ENCODE results near the gene CFAP61.

Gene CFAP61

GRCh38 chr20:20031790-20032189, 20.5 kb upstream of the CFAP61 start:
- no peak for DNase-seq (ENCODE audit: low read depth, low spot score)

- no peak for DNase-seq (ENCODE audit: low read depth, low spot score)
Observed at GRCh38 chr20:20034486-20034885, 17.8 kb upstream of the CFAP61 start.

DNA sequence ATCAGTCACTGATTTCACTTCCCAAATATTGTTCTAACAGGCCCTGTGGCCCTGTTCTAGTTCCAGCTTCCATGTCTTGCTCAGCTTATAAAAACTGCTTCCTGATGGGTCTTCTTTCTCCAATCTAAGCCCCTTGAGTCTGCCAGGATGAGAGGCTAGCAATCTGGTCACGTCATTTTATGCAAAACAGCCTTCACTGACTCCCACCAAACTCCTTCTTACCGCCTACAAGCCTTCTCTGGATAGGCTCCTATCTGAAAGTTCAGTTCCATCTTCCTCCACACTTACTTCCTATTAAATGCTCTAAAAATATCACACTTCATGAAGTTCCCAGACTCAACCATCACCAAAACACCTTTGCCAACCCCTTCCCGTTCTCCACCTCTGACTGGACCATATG, 15.6 kb upstream of the CFAP61 start:
- DNase-seq (ENCODE audit: low read depth, low spot score), result no peak

GRCh38 chr20:20037960-20038359, 14.4 kb upstream of the CFAP61 start:
- DNase-seq (ENCODE audit: low read depth, low spot score), result no peak

GRCh38 chr20:20038586-20038985, 13.7 kb upstream of the CFAP61 start:
- DNase-seq (ENCODE audit: low read depth, low spot score), result no peak

DNA sequence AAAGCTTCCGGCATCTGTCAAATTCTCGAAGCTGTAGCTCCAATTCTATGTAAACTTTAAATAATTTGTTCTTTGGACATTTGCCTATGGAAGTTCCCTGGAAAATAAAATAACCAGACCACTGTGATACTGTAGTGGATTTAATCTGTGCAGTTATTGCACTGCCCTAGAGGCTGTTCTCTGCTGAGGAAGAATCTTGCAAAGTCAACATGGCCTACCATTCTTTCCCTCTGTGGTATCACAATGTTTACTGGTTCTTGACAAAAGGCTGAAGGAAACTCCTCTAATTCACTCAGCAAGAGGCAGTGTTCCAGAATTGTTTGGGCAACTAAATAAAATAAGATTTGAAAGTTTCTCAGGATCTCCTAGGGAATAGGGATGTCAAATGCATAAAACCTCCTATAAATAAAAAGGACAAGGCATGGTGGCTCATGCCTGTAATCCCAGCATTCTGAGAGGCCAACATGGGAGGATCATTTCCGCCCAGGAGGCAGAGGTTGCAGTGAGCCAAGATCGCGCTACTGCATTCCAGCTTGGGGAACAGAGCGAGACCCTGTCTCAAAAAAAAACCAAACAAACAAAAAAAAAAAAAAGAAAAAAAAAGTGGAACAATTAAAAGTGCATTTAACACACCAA, 12.5 kb upstream of the CFAP61 start:
- no peak for DNase-seq (ENCODE audit: low read depth, low spot score)

- no peak for DNase-seq (ENCODE audit: low read depth, low spot score)
Observed at GRCh38 chr20:20051767-20052073, 612 bp upstream of the CFAP61 start.

- DNase-seq (ENCODE audit: low read depth, low spot score), result no peak
Observed at GRCh38 chr20:20060234-20060998, 8.1 kb downstream of the CFAP61 start.

GRCh38 chr20:20063941-20064702, 11.8 kb downstream of the CFAP61 start:
- no peak for DNase-seq (ENCODE audit: low read depth, low spot score)

DNA sequence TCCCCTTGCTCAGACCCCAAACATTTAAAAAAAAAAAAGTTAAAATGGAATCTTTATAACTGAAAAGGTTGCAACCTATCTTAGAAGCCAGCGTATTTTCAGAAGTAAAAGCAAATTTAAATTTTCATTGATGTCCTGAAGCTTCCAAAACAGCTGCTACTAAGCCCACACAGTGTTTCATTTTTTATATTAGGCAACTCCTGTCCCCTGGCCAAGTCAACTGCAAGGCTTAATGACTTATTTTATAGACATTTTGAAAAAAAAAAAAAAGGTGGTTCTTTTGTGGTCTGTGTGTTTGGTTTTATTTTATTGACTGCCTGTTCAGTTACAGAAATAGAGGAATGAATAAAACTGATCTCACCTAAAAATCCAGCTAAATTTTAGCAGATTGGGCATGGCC, 13.0 kb downstream of the CFAP61 start:
- no peak for DNase-seq (ENCODE audit: low read depth, low spot score)

DNA sequence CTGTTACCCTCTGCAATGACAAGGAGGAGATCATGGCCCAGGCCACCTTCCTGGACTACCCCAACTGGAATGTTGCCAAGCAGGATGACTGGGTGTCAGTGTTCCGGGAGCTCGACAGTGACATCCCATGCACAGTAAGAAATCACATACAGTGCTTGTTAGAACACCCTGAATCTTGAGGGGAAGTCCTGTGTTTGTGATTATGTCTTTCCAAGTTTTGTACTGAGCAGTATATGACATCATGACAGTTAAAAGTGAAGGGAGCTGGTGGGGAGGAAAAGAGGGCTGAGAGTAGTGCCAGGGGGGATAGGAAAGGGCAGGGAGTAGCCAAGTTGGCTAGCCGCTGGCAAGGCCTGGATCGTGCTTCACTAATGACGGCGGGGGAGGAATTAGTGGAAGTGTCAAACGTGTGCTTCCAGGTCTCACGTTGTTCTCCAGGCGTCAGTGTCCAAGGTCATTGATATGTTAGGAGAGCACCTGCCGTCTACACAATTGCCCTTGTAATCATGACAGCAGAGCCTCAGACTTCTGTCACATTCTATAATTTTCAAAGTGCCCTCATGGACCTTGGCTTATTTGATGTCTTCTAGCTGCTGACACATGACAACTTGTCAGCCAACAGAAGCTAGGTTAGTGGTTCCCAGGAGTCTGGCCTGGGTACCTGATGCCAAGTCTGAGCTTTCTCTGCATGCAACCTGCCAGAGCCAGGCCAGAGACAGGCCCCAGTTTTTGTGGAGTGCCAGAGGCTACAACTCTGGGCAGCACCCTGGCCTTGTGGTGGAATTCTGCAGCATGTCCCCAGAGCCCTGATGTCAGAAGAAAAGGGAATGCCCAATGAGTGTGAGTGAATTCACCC, 18.8 kb downstream of the CFAP61 start:
- no peak for DNase-seq (ENCODE audit: low read depth, low spot score)

- DNase-seq (ENCODE audit: low read depth, low spot score), result no peak
Observed at GRCh38 chr20:20073801-20074371, 21.6 kb downstream of the CFAP61 start.

GRCh38 chr20:20075032-20075431, 22.7 kb downstream of the CFAP61 start:
- DNase-seq (ENCODE audit: low read depth, low spot score), result no peak

DNA sequence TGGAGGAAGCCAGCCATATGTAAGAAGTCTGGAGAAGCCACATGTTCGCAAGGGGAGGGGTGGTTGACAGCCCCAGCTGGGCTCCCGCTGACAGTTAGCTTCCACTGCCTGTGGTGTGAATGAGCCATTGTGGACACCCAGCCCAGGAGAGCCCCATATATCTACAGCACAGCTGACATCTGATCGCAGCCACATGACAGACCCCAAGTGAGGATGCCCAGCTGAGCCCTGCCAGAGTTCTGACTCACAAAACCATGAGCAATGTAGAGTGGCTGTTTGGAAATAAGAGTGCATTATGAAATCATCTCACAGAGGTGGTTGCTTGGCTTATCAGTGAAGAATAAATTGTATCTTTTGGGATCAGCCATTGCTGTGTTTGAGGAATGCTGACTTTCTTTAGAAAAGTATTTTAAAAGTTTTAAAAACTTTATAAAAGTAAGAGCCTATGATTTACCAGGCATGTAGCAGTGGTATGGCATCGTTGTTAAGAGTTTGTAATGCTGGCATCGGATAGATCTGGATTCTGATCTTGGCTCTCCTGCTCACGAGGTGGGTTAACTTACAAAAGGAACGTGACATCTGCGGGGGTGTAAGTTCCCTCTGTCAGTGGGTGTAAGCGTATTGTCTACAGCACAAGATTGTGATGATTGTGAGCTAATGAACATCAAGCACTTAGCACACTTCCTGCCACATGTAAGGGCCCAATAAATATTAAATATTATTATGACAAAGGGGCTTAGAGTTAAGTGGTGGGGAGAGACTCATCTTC, 24.1 kb downstream of the CFAP61 start:
- no peak for DNase-seq (ENCODE audit: low read depth, low spot score)

- peak; percentile 22 for DNase-seq (ENCODE audit: low read depth, low spot score)
Observed at GRCh38 chr20:20078041-20078440, 25.7 kb downstream of the CFAP61 start.

GRCh38 chr20:20079102-20079784, 26.9 kb downstream of the CFAP61 start:
- no peak for DNase-seq (ENCODE audit: low read depth, low spot score)

- no peak for DNase-seq (ENCODE audit: low read depth, low spot score)
Observed at GRCh38 chr20:20083807-20084206, 31.5 kb downstream of the CFAP61 start.

- DNase-seq (ENCODE audit: low read depth, low spot score), result no peak
Observed at GRCh38 chr20:20084296-20084752, 32.0 kb downstream of the CFAP61 start.

- DNase-seq (ENCODE audit: low read depth, low spot score), result no peak
Observed at GRCh38 chr20:20085071-20085470, 32.7 kb downstream of the CFAP61 start.

DNA sequence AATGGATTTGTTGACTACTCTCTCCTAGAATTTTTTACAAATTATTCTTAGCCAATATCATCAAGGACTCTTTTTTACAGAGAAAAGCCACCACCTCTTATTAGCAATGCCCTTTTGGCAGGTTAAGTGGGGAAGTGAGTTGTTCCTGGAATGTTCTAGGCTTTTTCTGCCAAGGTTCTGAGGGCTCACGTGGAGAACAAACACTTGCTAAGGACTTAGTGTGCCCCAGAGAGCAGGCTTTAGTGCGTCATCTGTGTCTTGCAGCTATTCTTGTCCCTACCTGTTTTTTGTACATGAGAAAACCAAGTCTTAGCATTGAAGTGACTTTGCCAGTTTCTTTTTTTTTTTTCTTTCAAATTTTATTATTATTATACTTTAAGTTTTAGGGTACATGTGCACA, 33.5 kb downstream of the CFAP61 start:
- no peak for DNase-seq (ENCODE audit: low read depth, low spot score)
